ENCODE data around the gene GLT1D1. TPM values are rescaled to one million over a fixed set of nuclear protein-coding genes. Genes with fewer than 3 reads are reported as not detected.

GLT1D1 gene
- polyA plus RNA-seq, 6 donors from 2014 or later, result 0.13 to 0.52 (median 0.33) TPM; not detected in 2

GRCh38 chr12:128947209-128947608 lies 93.9 kb downstream of the GLT1D1 start:
- H3K36me3 Mint-ChIP-seq, result peaks cover 0 to 6% of the 10 kb centered on the region in 2 donors
- no peak for DNase-seq
- no peak overlapping the region for H3K4me3 Mint-ChIP-seq
- no peak for ATAC-seq (ENCODE audit: low read depth in 2 of 2)
- H3K9me3 Mint-ChIP-seq, result peaks cover 0 to 4% (median 0%) of the 10 kb centered on the region in 7 donors
- H3K27me3 Mint-ChIP-seq, result peaks cover 0 to 6% (median 0%) of the 10 kb centered on the region in 3 donors
- H3K27ac Mint-ChIP-seq, result no peak overlapping the region
- no peaks in the 10 kb centered on the region for H3K4me1 Mint-ChIP-seq

DNA sequence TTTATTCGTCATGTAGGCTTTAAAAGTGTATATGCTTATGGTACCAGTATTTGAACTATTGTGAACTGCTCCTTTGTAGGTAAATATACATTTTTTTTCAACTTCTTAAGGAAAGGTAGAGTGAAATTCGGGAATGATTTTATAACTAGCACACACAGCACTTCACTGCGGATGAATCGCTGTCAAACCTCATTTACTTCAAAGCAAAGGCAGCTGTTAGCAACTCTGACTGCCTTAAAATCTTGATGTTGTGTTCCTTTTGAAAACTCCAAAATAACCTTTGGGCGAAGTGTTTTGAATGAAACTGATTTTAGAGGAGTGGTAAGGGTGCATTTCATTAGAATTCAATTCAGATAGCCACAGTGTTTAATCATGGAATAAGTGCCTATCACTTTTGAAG lies 95.8 kb downstream of the GLT1D1 start:
- H3K4me1 Mint-ChIP-seq, result no peaks in the 10 kb centered on the region
- H3K9me3 Mint-ChIP-seq, result peaks cover 0 to 4% (median 0%) of the 10 kb centered on the region in 7 donors
- H3K36me3 Mint-ChIP-seq, result peaks cover 0 to 6% of the 10 kb centered on the region in 2 donors
- ATAC-seq (ENCODE audit: low read depth in 2 of 2) (no peak), DNase-seq (no peak)
- no peak overlapping the region for H3K27ac Mint-ChIP-seq
- no peaks in the 10 kb centered on the region for H3K27me3 Mint-ChIP-seq
- no peak overlapping the region for H3K4me3 Mint-ChIP-seq

DNA sequence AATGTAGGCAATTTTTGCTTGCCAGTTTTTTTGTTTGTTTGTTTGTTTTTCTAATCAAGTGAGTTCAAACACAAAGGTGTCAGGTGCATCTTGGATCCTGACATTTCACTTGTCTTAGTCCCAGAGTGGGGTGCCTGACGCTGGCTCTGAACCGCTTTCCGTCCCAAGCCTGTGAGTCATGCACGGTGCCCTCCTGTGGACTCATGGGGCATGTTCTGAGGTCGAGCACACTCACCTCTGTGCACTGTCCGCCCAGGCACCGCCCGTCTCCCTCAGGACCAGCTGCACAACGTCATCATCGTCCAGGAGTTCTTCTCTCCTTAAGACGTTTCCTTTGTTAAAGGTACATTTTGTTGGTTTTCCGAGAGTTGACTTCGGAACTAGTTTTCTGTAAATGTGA lies 98.2 kb downstream of the GLT1D1 start:
- ATAC-seq (ENCODE audit: low read depth in 2 of 2), result no peak
- H3K36me3 Mint-ChIP-seq, result peaks cover 0 to 6% of the 10 kb centered on the region in 2 donors
- no peak overlapping the region for H3K27ac Mint-ChIP-seq
- DNase-seq, result no peak
- H3K27me3 Mint-ChIP-seq, result peaks cover 0 to 11% (median 7%) of the 10 kb centered on the region in 3 donors
- no peak overlapping the region for H3K4me3 Mint-ChIP-seq
- no peaks in the 10 kb centered on the region for H3K4me1 Mint-ChIP-seq
- H3K9me3 Mint-ChIP-seq, result peaks cover 0 to 4% (median 0%) of the 10 kb centered on the region in 7 donors

- Mint-ChIP-seq H3K4me1 (peaks cover 0 to 1% (median 0%) of the 10 kb centered on the region in 3 donors), H3K4me3 (no peak overlapping the region), H3K27ac (peak overlapping the region in 1 of 6 donors; percentile 32), H3K36me3 (peaks cover 0 to 4% of the 10 kb centered on the region in 2 donors), H3K9me3 (peaks cover 0 to 10% (median 2%) of the 10 kb centered on the region in 7 donors), H3K27me3 (peaks cover 24 to 56% (median 48%) of the 10 kb centered on the region in 3 donors)
- ATAC-seq (ENCODE audit: low read depth in 2 of 2), result no peak
- DNase-seq, result no peak
These were observed 103.5 kb downstream of the GLT1D1 start for GRCh38 chr12:128956755-128957154.

- Mint-ChIP-seq H3K4me3 (no peak overlapping the region), H3K36me3 (peaks cover 6 to 8% of the 10 kb centered on the region in 2 donors), H3K27ac (no peak overlapping the region), H3K9me3 (peaks cover 6 to 22% (median 7%) of the 10 kb centered on the region in 7 donors), H3K27me3 (peaks cover 31 to 78% (median 60%) of the 10 kb centered on the region in 3 donors), H3K4me1 (peaks cover 0 to 1% (median 0%) of the 10 kb centered on the region in 3 donors)
- DNase-seq (no peak), ATAC-seq (ENCODE audit: low read depth in 2 of 2) (no peak)
These were observed 106.6 kb downstream of the GLT1D1 start for GRCh38 chr12:128959901-128960300.

DNA sequence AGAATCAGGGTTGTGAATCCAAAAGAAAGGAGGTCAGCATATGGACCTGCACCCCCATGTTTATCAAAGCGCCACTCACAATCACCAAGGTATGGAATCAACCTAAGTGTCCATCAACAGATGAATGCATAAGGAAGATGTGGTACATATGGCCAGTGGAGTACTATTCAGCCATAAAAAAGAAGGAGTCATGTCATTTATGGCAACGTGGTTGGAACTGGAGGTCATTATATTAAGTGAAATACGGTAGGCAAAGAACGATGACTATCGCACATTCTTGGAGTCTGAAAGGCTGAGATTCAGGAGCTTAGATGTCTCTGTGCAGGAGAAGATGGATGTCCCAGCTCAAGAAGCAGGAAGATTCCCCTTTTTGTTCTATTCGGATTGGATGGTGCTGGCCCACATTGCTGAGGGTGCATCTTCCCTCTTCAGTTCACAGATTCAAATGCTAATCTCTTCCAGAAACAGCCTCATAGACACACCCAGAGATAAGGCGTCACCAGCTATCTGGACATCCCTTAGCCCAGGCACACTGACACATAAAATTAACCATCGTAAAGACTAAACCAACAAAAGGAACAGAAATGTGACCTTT lies 108.1 kb downstream of the GLT1D1 start:
- H3K36me3 Mint-ChIP-seq, result peaks cover 7 to 10% of the 10 kb centered on the region in 2 donors
- peaks cover 32 to 71% (median 53%) of the 10 kb centered on the region in 3 donors for H3K27me3 Mint-ChIP-seq
- H3K9me3 Mint-ChIP-seq, result peaks cover 8 to 25% (median 10%) of the 10 kb centered on the region in 7 donors
- ATAC-seq (ENCODE audit: low read depth in 2 of 2), result no peak
- no peak overlapping the region for H3K27ac Mint-ChIP-seq
- no peak overlapping the region for H3K4me3 Mint-ChIP-seq
- no peak for DNase-seq
- H3K4me1 Mint-ChIP-seq, result peaks cover 0 to 6% (median 3%) of the 10 kb centered on the region in 3 donors

GRCh38 chr12:128961957-128962356 lies 108.7 kb downstream of the GLT1D1 start:
- Mint-ChIP-seq H3K4me1 (peaks cover 0 to 8% (median 5%) of the 10 kb centered on the region in 3 donors), H3K27ac (no peak overlapping the region), H3K4me3 (no peak overlapping the region), H3K27me3 (peaks cover 27 to 66% (median 48%) of the 10 kb centered on the region in 3 donors), H3K9me3 (peaks cover 8 to 25% (median 10%) of the 10 kb centered on the region in 7 donors), H3K36me3 (peaks cover 7 to 10% of the 10 kb centered on the region in 2 donors)
- ATAC-seq (ENCODE audit: low read depth in 2 of 2) (no peak), DNase-seq (no peak)

DNA sequence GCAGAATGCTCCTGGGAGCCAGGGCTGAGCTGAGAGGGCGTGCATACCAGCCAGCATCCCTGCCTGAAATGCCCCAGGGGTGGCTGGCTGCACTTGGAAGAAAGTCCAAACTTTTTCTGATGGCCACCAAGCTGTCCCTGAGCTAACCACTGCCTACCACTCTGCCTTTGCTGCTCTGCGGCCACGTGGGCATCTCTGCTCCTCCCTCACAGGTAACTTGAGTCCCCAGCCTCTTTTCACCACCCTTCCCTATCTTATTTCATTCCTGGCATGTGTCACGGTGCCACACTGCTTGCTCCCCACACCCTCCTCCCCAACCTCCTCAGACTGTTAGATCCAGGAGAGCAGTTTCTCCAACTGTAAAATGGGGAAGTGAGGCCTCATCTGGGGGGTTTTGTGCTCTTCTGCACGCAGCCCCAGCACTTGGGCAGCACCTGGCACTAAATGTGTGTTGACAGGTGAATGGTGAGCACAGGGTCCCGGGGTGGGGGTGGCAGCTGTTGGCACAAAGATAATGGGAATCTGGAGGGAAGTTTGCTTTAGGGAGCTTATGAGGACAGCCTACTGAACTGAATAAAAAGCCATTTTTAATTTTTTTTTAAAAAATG lies 113.0 kb downstream of the GLT1D1 start:
- H3K4me1 Mint-ChIP-seq, result peaks cover 14 to 32% (median 26%) of the 10 kb centered on the region in 3 donors

DNA sequence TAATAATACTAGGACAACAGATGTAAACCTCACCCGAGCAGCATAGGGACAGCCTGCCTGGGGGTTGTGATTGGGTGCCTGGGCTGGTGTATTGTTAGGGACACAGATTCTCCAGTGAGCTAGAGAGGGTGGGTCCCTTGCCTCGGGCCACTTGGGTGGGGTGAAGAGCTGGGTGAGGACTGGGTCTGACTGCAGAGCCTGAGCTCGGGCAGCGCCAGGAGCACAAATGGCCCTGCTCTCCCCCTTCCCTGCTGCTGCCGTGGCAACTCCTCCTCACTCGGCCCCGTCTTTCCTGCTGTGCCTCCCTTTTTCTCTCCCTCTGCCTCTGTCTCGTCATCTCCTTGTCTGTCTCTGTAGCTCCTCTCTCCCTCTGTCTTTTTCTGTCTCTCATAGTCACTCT lies 115.4 kb downstream of the GLT1D1 start:
- Mint-ChIP-seq H3K27ac (no peak overlapping the region), H3K27me3 (peaks cover 47 to 66% (median 54%) of the 10 kb centered on the region in 3 donors), H3K4me1 (peaks cover 25 to 46% (median 34%) of the 10 kb centered on the region in 3 donors), H3K36me3 (peaks cover 7 to 10% of the 10 kb centered on the region in 2 donors), H3K4me3 (no peak overlapping the region), H3K9me3 (peaks cover 8 to 15% (median 10%) of the 10 kb centered on the region in 7 donors)
- no peak for ATAC-seq (ENCODE audit: low read depth in 2 of 2)
- DNase-seq, result no peak

More for the DNA sequence above, 113.0 kb downstream of the GLT1D1 start:
- H3K27me3 Mint-ChIP-seq, result peaks cover 35 to 59% (median 56%) of the 10 kb centered on the region in 3 donors
- peaks cover 7 to 10% of the 10 kb centered on the region in 2 donors for H3K36me3 Mint-ChIP-seq
- H3K4me3 Mint-ChIP-seq, result peak overlapping the region in 1 of 8 donors; percentile 37
- peaks cover 8 to 18% (median 10%) of the 10 kb centered on the region in 7 donors for H3K9me3 Mint-ChIP-seq
- H3K27ac Mint-ChIP-seq, result no peak overlapping the region
- ATAC-seq (ENCODE audit: low read depth in 2 of 2) (peak; percentile 38 to 43), DNase-seq (no peak)

DNA sequence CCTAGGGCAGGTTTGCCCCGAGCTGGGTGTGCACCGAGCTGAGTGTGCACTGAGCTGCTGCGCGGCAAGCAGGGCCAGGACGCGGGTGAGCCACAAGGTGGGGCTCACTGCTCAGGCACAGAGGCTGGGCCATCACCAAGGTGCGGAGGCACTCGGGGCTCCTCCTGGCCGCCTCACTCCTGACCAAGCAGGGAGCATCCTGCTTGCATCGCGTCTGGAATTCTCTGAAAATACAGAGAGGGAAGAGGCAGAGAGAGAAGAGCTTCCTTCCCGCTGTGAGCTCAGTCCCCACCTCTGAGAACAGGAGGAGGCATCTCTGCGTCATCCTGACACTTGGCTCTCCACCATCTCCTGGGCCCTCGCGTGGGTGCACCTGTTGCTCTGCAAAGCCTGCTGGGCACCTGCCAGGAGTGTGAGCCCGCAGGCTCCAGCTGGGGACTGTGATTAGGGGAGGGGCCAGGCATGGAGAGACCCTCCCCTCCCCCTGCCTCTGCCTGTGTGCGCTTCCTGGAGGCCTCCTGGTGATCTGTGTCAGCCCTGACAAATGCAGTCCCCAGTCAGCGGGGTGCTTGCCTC lies 116.3 kb downstream of the GLT1D1 start:
- Mint-ChIP-seq H3K4me1 (peaks cover 26 to 46% (median 34%) of the 10 kb centered on the region in 3 donors), H3K36me3 (peaks cover 4 to 6% of the 10 kb centered on the region in 2 donors), H3K4me3 (peak overlapping the region in 2 of 8 donors; percentile 63 to 70), H3K27ac (no peak overlapping the region), H3K27me3 (peaks cover 49 to 73% (median 59%) of the 10 kb centered on the region in 3 donors), H3K9me3 (peaks cover 4 to 9% (median 6%) of the 10 kb centered on the region in 7 donors)
- DNase-seq (no peak), ATAC-seq (ENCODE audit: low read depth in 2 of 2) (peak; percentile 50 to 59)

GRCh38 chr12:128970110-128970509 lies 116.8 kb downstream of the GLT1D1 start:
- ATAC-seq (ENCODE audit: low read depth in 2 of 2) (no peak), DNase-seq (no peak)
- H3K9me3 Mint-ChIP-seq, result peaks cover 0 to 3% (median under 1%) of the 10 kb centered on the region in 7 donors
- H3K27me3 Mint-ChIP-seq, result peaks cover 50 to 75% (median 59%) of the 10 kb centered on the region in 3 donors
- H3K4me3 Mint-ChIP-seq, result peak overlapping the region in 1 of 8 donors; percentile 29
- H3K27ac Mint-ChIP-seq, result no peak overlapping the region
- peaks cover 26 to 49% (median 34%) of the 10 kb centered on the region in 3 donors for H3K4me1 Mint-ChIP-seq
- peaks cover 0 to under 1% of the 10 kb centered on the region in 2 donors for H3K36me3 Mint-ChIP-seq

DNA sequence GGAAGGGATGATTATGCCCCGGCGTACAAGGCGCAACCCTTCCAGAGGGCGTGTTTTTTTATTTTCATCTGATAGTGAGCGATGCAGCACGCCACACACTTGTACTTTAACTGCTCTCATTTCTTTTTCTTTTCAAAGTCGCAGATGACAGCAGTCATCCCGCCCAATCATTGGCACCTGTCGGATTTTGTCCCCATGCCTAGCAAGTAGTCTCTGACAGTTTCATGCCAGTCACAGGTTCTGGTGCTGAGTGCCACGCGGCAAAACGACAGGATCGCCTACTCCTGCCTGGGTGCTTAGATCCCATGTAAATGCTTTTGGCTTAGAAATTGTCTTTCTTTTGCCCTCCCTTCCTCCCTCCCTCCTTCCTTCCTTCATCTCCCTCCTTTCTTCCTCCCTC lies 117.7 kb downstream of the GLT1D1 start:
- DNase-seq (no peak), ATAC-seq (ENCODE audit: low read depth in 2 of 2) (no peak)
- Mint-ChIP-seq H3K4me1 (peaks cover 26 to 49% (median 34%) of the 10 kb centered on the region in 3 donors), H3K27me3 (peaks cover 56 to 83% (median 67%) of the 10 kb centered on the region in 3 donors), H3K9me3 (peaks cover 0 to 3% (median 0%) of the 10 kb centered on the region in 7 donors), H3K4me3 (peak overlapping the region in 2 of 8 donors; percentile 29 to 33), H3K27ac (peak overlapping the region in 1 of 6 donors; percentile 85), H3K36me3 (no peaks in the 10 kb centered on the region)

DNA sequence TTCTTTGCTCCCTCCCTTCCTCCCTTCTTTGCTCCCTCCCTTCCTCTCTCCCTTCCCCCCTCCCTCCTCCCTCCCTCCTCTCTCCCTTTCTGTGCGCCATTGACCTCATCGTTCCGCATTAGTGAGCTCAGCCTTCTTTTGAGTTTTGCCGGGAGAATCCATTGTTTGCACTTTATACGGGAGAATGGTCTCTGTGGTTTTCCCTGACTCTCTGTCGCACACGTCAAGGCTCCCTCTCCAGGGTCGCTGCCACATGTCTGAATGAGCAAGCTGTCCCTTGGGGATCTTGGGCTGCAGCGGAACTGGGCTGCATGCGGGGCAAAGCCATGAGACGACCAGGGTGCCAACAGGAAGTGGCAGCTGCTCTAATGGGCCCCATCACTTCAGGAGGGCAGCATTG lies 118.5 kb downstream of the GLT1D1 start:
- Mint-ChIP-seq H3K27ac (no peak overlapping the region), H3K4me3 (peak overlapping the region in 1 of 8 donors; percentile 66), H3K36me3 (no peaks in the 10 kb centered on the region), H3K4me1 (peaks cover 21 to 51% (median 34%) of the 10 kb centered on the region in 3 donors), H3K9me3 (peaks cover 0 to 2% (median 0%) of the 10 kb centered on the region in 7 donors), H3K27me3 (peaks cover 62 to 83% (median 68%) of the 10 kb centered on the region in 3 donors)
- ATAC-seq (ENCODE audit: low read depth in 2 of 2), result no peak
- DNase-seq, result no peak

All from naive B cell (primary cell).